ENCODE measurements around the gene TBC1D16.

TBC1D16 gene

GRCh38 chr17:79979221-79979741 lies 56.4 kb downstream of the TBC1D16 start:
- no peak overlapping the region for H3K4me2 ChIP-seq
- no peaks in the 10 kb centered on the region for H3K36me3 ChIP-seq (ENCODE audit: insufficient read depth)
- no peak overlapping the region for H3K4me3 ChIP-seq (IDR thresholded peaks at IDR 0.05; ENCODE audit: insufficient read depth, low read depth, low read length)
- no peaks in the 10 kb centered on the region for H4K20me1 ChIP-seq (ENCODE audit: insufficient read depth)
- no peaks in the 10 kb centered on the region for H3K79me2 ChIP-seq (ENCODE audit: insufficient read depth, low read depth)
- no peaks in the 10 kb centered on the region for H3K4me1 ChIP-seq (ENCODE audit: low read depth, poor library complexity, severe bottlenecking)
- H2AFZ ChIP-seq (ENCODE audit: low read depth), result no peak overlapping the region
- no peak overlapping the region for H3K27ac ChIP-seq
- no peak overlapping the region for H3K9ac ChIP-seq
- TF ChIP-seq, protein P1, sequence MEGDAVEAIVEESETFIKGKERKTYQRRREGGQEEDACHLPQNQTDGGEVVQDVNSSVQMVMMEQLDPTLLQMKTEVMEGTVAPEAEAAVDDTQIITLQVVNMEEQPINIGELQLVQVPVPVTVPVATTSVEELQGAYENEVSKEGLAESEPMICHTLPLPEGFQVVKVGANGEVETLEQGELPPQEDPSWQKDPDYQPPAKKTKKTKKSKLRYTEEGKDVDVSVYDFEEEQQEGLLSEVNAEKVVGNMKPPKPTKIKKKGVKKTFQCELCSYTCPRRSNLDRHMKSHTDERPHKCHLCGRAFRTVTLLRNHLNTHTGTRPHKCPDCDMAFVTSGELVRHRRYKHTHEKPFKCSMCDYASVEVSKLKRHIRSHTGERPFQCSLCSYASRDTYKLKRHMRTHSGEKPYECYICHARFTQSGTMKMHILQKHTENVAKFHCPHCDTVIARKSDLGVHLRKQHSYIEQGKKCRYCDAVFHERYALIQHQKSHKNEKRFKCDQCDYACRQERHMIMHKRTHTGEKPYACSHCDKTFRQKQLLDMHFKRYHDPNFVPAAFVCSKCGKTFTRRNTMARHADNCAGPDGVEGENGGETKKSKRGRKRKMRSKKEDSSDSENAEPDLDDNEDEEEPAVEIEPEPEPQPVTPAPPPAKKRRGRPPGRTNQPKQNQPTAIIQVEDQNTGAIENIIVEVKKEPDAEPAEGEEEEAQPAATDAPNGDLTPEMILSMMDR (conservative IDR thresholded peaks at IDR 0.05; ENCODE audit: low read depth, low read length), result no peak
- H3K27me3 ChIP-seq (ENCODE audit: insufficient read depth, low read depth), result no peaks in the 10 kb centered on the region

DNA sequence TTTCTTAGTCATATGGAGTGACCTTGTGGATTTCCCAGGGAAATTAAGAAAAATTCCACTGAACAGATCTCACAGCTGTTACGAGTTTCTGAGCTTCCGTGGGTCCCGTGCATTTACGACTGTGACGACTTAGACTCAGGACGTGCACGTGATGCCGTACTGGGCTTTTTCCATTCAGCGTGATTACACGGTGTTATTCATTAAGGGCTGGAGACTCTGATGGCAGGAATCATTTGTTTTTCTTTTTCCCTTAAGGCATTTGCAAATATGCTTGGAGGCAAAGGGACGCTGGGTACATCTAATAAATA lies 57.2 kb downstream of the TBC1D16 start:
- Histone ChIP-seq H4K20me1 (ENCODE audit: insufficient read depth) (no peaks in the 10 kb centered on the region), H3K9ac (no peak overlapping the region), H3K36me3 (ENCODE audit: insufficient read depth) (no peaks in the 10 kb centered on the region), H3K4me2 (no peak overlapping the region), H3K4me1 (ENCODE audit: low read depth, poor library complexity, severe bottlenecking) (no peaks in the 10 kb centered on the region), H3K79me2 (ENCODE audit: insufficient read depth, low read depth) (no peaks in the 10 kb centered on the region), H2AFZ (ENCODE audit: low read depth) (no peak overlapping the region), H3K4me3 (IDR thresholded peaks at IDR 0.05; ENCODE audit: insufficient read depth, low read depth, low read length) (no peak overlapping the region), H3K27me3 (ENCODE audit: insufficient read depth, low read depth) (no peaks in the 10 kb centered on the region), H3K27ac (no peak overlapping the region)
- TF ChIP-seq, protein P1 (conservative IDR thresholded peaks at IDR 0.05; ENCODE audit: low read depth, low read length), result no peak

- TF ChIP-seq, protein P1 (conservative IDR thresholded peaks at IDR 0.05; ENCODE audit: low read depth, low read length), result no peak
- Histone ChIP-seq H3K9ac (no peak overlapping the region), H3K4me1 (ENCODE audit: low read depth, poor library complexity, severe bottlenecking) (no peaks in the 10 kb centered on the region), H3K4me2 (no peak overlapping the region), H3K27me3 (ENCODE audit: insufficient read depth, low read depth) (no peaks in the 10 kb centered on the region), H4K20me1 (ENCODE audit: insufficient read depth) (no peaks in the 10 kb centered on the region), H3K79me2 (ENCODE audit: insufficient read depth, low read depth) (no peaks in the 10 kb centered on the region), H3K27ac (no peak overlapping the region), H3K36me3 (ENCODE audit: insufficient read depth) (no peaks in the 10 kb centered on the region), H3K4me3 (IDR thresholded peaks at IDR 0.05; ENCODE audit: insufficient read depth, low read depth, low read length) (no peak overlapping the region), H2AFZ (ENCODE audit: low read depth) (no peak overlapping the region)
Measured at GRCh38 chr17:79977708-79978547, 57.7 kb downstream of the TBC1D16 start.

DNA sequence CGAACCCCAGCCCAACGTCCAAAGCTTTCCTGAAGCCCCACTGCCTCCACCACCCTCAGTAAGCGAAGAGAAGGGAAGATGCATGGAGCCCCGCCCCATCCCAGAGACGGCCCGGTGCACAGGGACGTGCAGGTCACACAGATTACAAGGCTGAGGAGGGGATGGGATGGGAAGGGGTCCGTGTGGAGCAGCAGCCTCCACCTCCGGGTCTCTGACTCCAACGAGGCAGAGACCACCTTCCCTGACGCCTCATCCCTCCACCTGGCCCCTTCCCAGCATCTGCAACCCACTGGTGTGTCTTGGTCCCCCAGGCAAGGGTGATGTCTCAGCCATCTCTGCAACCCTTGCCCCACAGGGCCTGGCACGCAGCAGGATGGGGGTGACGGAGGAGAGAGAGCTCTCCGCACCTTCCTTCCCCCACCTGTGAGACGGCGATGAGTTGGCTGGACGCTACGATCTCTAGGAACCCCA lies 58.5 kb downstream of the TBC1D16 start:
- no peaks in the 10 kb centered on the region for H3K4me1 ChIP-seq (ENCODE audit: low read depth, poor library complexity, severe bottlenecking)
- H4K20me1 ChIP-seq (ENCODE audit: insufficient read depth), result no peaks in the 10 kb centered on the region
- no peaks in the 10 kb centered on the region for H3K79me2 ChIP-seq (ENCODE audit: insufficient read depth, low read depth)
- H3K9ac ChIP-seq, result no peak overlapping the region
- no peak overlapping the region for H2AFZ ChIP-seq (ENCODE audit: low read depth)
- H3K27me3 ChIP-seq (ENCODE audit: insufficient read depth, low read depth), result no peaks in the 10 kb centered on the region
- TF ChIP-seq, protein P1 (conservative IDR thresholded peaks at IDR 0.05; ENCODE audit: low read depth, low read length), result no peak
- H3K4me3 ChIP-seq (IDR thresholded peaks at IDR 0.05; ENCODE audit: insufficient read depth, low read depth, low read length), result no peak overlapping the region
- no peak overlapping the region for H3K4me2 ChIP-seq
- no peak overlapping the region for H3K27ac ChIP-seq
- H3K36me3 ChIP-seq (ENCODE audit: insufficient read depth), result no peaks in the 10 kb centered on the region

Data from KMS-11 (cell line).